Calu3 (cell line): Measurements from ENCODE around the gene MGAT3. TPM values are rescaled to one million over a fixed set of nuclear protein-coding genes. Genes with fewer than 3 reads are reported as not detected.
A peak's percentile ranks its signal among the peaks of the same experiment; 100 is the strongest.

ENCODE experiments used
- BruUV-seq: library from RNA; stranded (reverse); fragments of 400-500 nt; replicated peaks from 2 replicates; lab custom pipeline; 2021; lab: Mats Ljungman, UMichigan
- CTCF ChIA-PET: fragments of 300-600 bp; sonication (Branson Sonifier 250); formaldehyde crosslinking; loops from one replicate; lab custom pipeline; 2022; ENCODE audit warnings: antibody characterized with exemption; lab: Charles Lee
- DNase-seq: peaks from one replicate; pipeline ENCODE4 v3.0.0; 2022
- H3K27ac Mint-ChIP-seq: one replicate; pipeline ENCODE4 v1.8.0; 2022; ENCODE audit warnings: mixed read lengths; ENCODE audit not compliant: unreplicated experiment
- H3K27me3 Mint-ChIP-seq: one replicate; pipeline ENCODE4 v1.8.0; 2022; ENCODE audit warnings: mixed read lengths; ENCODE audit not compliant: unreplicated experiment
- H3K36me3 Mint-ChIP-seq: one replicate; pipeline ENCODE4 v1.8.0; 2022; ENCODE audit warnings: mild to moderate bottlenecking, moderate library complexity, mixed read lengths; ENCODE audit not compliant: insufficient read depth, unreplicated experiment
- H3K4me1 Mint-ChIP-seq: one replicate; pipeline ENCODE4 v1.8.0; 2022; ENCODE audit warnings: mild to moderate bottlenecking, low read depth, mixed read lengths; ENCODE audit not compliant: unreplicated experiment
- H3K4me3 Mint-ChIP-seq: one replicate; pipeline ENCODE4 v1.8.0; 2022; ENCODE audit warnings: mild to moderate bottlenecking, low read depth, moderate library complexity, mixed read lengths; ENCODE audit not compliant: unreplicated experiment
- H3K9me3 Mint-ChIP-seq: one replicate; pipeline ENCODE4 v1.8.0; 2022; ENCODE audit warnings: low read depth, mixed read lengths; ENCODE audit not compliant: unreplicated experiment
- CTCF ChIP-seq: fragments of 200-600 bp; IDR thresholded peaks from one replicate; pipeline ENCODE4 v1.8.0; 2022; ENCODE audit warnings: antibody characterized with exemption; ENCODE audit not compliant: unreplicated experiment
- intact Hi-C: fragments of 100-400 bp; cut with micrococcal nuclease; formaldehyde crosslinking; loops from one replicate; pipeline ENCODE4 v1.10.0; 2022; ENCODE audit not compliant: unreplicated experiment
- total RNA-seq: library from RNA; stranded (reverse); gene quantifications from 2 replicates; pipeline ENCODE4 v1.2.3, GENCODE V29; 2022

MGAT3 gene
- total RNA-seq, 1 experiment from 2014 or later, result 33.0 TPM

DNA sequence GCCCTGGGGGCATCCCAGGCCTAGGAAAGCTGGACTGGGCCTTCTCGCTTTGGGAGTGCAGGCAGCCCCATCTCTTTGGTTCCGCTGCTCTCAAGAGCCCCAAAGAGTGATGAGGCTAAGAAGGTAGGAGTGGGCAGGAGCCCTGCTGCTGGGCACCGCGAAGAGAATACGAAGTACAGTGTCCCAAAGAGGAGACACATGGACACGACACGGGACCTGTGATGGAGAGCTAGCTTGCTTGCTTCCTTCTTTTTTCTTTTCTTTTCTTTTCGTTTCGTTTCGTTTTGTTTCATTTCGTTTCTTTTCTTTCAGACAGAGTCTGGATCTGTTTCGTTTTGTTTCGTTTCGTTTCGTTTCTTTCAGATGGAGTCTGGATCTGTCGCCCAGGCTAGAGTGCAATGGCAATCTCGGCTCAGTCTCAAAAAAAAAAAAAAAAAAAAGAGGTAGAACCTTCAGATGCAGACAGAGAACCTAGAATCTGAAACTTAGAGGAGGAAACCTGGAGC lies 10.6 kb downstream of the MGAT3 start:
- CTCF ChIA-PET, result interaction anchor here (0.6 kb wide), 2 partner anchors 16 to 466 kb away, joined by 3 to 6 read pairs; no protein-coding TSS in a partner anchor
- no peak overlapping the region for H3K27ac Mint-ChIP-seq
- BruUV-seq, result no TSS peak
- H3K27me3 Mint-ChIP-seq, result no peaks in the 10 kb centered on the region
- TF ChIP-seq CTCF, result no peak
- H3K36me3 Mint-ChIP-seq, result peaks cover 10% of the 10 kb centered on the region
- H3K4me3 Mint-ChIP-seq, result no peak overlapping the region
- intact Hi-C loops, result no loop called here
- no peak for DNase-seq
- no peaks in the 10 kb centered on the region for H3K9me3 Mint-ChIP-seq
- peaks cover 42% of the 10 kb centered on the region for H3K4me1 Mint-ChIP-seq

GRCh38 chr22:39468487-39469325 lies 11.9 kb downstream of the MGAT3 start:
- no peak for DNase-seq
- Mint-ChIP-seq H3K36me3 (peaks cover 17% of the 10 kb centered on the region), H3K9me3 (no peaks in the 10 kb centered on the region), H3K4me3 (no peak overlapping the region), H3K27ac (no peak overlapping the region), H3K27me3 (no peaks in the 10 kb centered on the region), H3K4me1 (peaks cover 54% of the 10 kb centered on the region)
- CTCF ChIA-PET, result interaction anchor here (0.6 kb wide), 2 partner anchors 10 to 46 kb away, joined by 3 to 4 read pairs; no protein-coding TSS in a partner anchor
- no TSS peak for BruUV-seq
- no peak for TF ChIP-seq CTCF
- intact Hi-C loops, result no loop called here

- Mint-ChIP-seq H3K27ac (no peak overlapping the region), H3K9me3 (no peaks in the 10 kb centered on the region), H3K27me3 (no peaks in the 10 kb centered on the region), H3K4me3 (no peak overlapping the region), H3K36me3 (peaks cover 23% of the 10 kb centered on the region), H3K4me1 (peaks cover 60% of the 10 kb centered on the region)
- DNase-seq, result no peak
- no TSS peak for BruUV-seq
- no peak for TF ChIP-seq CTCF
- CTCF ChIA-PET, result no interaction called here
- intact Hi-C loops, result no loop called here
Measured at GRCh38 chr22:39469326-39469680, 12.5 kb downstream of the MGAT3 start.

GRCh38 chr22:39469681-39470450 lies 13.1 kb downstream of the MGAT3 start:
- CTCF ChIA-PET, result interaction anchor here (0.6 kb wide), 1 partner anchor 90 kb away, joined by 4 read pairs; no protein-coding TSS in a partner anchor
- TF ChIP-seq CTCF, result no peak
- intact Hi-C loops, result no loop called here
- H3K27ac Mint-ChIP-seq, result peak overlapping the region; percentile 15
- BruUV-seq, result no TSS peak
- peak; percentile 21 for DNase-seq
- H3K4me1 Mint-ChIP-seq, result peaks cover 66% of the 10 kb centered on the region
- peak overlapping the region; percentile 85 for H3K4me3 Mint-ChIP-seq
- H3K36me3 Mint-ChIP-seq, result peaks cover 27% of the 10 kb centered on the region
- no peaks in the 10 kb centered on the region for H3K9me3 Mint-ChIP-seq
- H3K27me3 Mint-ChIP-seq, result no peaks in the 10 kb centered on the region
